Head of caudate nucleus (tissue), 42 donors: Measurements from ENCODE around the gene SCTR.
A peak's percentile ranks its signal among the peaks of the same experiment; 100 is the strongest.

ENCODE experiments used
- DNase-seq, 42 donors: peaks; one replicate each; pipeline versions ENCODE4 v3.0.0 to v3.0.0-alpha.2; 2020 to 2021; ENCODE audit warnings: mixed read lengths in 7 of 42
- intact Hi-C: fragments of 100-400 bp; cut with DNase I; formaldehyde crosslinking; loops from one replicate; pipeline ENCODE4 v1.15.0; 2022

SCTR gene

DNA sequence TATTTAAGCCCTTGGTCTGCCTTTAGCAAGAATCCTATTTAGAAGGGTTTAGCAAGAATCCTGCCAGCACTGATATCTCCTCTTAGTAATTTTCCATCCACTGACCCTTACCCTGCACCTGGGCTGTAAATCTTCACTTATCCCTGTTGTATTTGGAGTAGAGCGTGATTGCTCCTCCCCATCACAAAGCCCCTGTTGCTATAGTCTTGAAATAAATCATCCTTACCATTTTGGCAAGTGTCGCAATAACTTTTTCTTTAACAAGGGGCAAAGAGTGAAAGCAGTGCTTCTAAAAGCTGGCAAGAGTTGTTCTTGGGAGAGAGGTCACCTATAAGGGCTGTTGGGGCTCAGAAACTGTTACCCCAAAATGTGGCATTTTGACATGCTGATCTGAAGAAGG, 3.7 kb upstream of the SCTR start:
- intact Hi-C loops = no loop called here
- no peak for DNase-seq

DNA sequence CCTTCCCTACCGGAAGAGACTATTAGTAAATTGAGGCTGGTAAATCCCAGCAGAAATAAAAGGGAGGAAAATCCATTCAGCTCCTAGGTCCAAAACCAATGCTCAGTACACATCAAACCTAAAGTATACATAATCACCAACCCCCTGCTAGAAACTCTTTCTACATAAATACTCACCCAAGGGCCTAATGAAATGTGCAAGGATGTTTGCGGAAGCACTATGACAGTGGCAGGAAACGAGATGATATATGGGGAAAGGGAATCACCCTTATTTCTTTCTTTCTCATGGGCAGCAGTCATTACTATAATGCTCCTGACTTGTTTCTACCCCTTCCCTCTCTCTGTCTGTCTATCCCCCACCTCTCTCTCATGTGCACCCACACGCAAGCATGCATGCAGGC, 1.3 kb upstream of the SCTR start:
- intact Hi-C loops = no loop called here
- DNase-seq = no peak

DNA sequence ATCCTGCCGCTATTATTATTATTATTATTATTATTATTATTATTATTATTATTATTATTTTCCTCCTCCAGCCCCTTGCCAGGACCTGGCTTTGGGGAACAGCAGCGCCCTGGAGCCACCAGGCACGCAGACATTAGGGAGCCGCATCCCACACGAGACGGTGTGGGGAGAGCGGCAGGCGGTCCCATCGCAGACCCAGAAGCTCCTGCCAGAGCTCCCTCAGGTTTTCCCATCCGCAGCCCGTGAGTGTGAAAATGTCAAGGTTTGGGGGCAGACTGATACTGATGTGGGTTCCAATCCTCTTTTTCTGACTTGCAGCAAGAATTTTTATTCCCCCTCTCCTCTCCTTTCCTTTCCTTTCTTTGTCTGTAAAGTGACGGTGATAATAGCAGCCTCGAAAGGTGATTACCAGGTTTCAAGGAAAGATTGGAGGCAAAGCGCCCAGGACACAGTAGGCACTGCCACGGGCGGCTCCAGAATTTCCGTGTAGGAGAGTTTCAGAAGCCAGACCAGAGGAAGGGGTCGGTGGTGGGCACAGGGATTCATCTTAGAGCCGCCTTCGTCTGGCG, 816 bp downstream of the SCTR start:
- intact Hi-C loops = no loop called here

GRCh38 chr2:119522671-119523070, 1.6 kb downstream of the SCTR start:
- intact Hi-C loops = no loop called here
- no peak for DNase-seq

More for the DNA sequence above, 816 bp downstream of the SCTR start:
- DNase-seq = no peak

DNA sequence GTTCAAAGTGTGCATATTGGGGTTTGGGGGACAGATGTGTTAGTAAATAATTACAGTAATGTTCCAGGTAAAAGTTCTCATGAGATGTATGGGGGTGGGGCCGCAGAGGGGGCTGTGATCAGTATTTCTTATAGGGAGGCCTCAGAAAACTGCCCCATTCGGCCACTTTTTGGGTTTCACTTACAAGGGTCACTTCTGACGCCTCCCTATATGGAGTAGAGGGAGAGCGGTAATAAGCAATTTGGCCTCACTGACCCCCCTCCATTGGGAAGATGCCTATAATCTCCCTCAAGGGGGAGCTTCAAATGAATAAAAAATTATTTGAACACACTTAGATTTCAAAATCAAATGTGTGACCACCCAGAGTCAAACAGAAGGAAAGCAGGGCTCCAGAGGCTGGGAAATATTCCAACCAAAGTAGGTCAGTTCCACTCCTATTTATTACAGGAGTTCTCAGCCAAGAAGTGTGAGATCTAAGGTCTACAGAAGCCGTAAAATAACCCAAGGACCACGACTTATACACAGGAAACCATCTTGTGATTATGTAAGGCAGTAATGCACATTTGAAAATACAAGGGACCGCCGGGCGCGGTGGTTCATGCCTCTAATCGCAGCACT, 2.7 kb downstream of the SCTR start:
- intact Hi-C loops = no loop called here

GRCh38 chr2:119520696-119521432, 3.4 kb downstream of the SCTR start:
- intact Hi-C loops = no loop called here
- no peak for DNase-seq

More for the DNA sequence above, 2.7 kb downstream of the SCTR start:
- DNase-seq = no peak

DNA sequence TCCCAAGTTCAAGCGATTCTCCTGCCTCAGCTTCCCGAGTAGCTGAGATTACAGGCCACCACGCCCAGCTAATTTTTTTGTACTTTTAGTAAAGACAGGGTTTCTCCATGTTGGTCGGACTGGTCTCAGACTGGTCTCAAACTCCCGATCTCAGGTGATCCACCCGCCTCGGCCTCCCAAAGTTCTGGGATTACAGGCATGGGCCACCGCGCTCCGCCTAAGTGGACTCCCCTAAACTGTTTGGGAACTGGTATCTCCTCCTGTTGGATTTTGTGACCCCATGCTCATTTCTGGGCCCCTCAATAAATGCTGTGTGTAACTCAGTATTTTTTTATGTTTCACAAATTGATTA, 5.2 kb downstream of the SCTR start:
- intact Hi-C loops = no loop called here
- DNase-seq = no peak

- intact Hi-C loops = no loop called here
- no peak for DNase-seq
Measured at GRCh38 chr2:119518401-119519056, 5.8 kb downstream of the SCTR start.

DNA sequence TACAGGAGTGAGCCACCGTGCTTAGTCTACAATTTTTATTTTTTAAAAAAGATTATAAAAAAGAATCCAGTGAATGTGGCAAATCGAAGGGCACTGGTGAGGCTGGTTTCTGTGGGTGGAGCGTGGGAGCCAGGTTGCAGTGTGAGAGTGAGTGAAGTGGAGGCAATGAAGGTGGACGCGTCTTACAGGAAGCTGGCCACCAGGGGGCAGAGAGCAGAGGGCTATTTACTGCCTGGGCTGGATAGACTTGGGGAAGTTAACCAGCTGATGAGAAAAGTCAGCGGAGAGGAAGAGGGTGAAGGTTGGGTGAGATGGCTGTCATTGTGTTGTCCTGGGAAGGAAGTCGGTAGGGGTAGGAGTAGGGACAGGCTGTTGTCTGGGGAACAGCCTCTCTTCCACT, 6.8 kb downstream of the SCTR start:
- peak in 30 of 42 donors; percentile 12 to 63 (median 29) for DNase-seq
- intact Hi-C loops = no loop called here

DNA sequence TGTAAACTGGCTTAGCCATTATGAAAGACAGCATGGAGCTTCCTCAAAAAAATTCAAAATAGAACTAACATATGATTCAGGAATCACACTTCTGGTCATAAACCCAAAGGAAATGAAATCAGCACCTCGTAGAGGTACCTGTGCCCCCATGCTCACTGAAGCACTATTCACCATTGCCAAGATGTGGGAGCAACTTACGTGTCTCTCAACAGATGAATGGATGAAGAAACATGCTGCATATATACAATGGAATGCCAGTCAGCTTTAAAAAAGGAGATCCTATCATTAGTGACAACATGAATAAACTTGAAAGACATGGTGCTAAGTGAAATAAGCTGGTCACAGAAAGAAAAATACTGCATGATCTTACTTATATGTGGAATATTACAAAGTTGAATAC, 8.2 kb downstream of the SCTR start:
- intact Hi-C loops = no loop called here
- no peak for DNase-seq

GRCh38 chr2:119513832-119514231, 10.5 kb downstream of the SCTR start:
- no peak for DNase-seq
- intact Hi-C loops = no loop called here

DNA sequence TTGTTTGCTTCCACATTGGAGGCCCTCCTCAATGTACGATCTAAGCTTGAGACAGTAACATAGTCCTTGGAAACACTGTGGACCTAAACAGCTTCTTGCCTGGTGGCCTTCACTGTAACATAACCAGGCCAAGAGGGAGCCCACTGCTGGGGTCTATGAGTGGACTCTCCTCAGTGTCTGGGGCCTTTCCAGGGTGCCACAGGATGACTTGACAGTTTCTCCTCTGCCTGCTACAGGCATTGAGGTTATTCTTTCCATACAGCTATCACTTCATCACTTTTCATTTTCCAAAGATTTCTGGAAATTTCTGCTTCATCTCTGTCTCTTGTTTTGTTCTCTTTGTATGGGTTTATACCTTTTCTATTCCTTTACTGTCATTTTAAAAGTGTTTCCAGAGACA, 11.3 kb downstream of the SCTR start:
- no peak for DNase-seq
- intact Hi-C loops = no loop called here

- no peak for DNase-seq
- intact Hi-C loops = no loop called here
Measured at GRCh38 chr2:119511989-119512388, 12.3 kb downstream of the SCTR start.

DNA sequence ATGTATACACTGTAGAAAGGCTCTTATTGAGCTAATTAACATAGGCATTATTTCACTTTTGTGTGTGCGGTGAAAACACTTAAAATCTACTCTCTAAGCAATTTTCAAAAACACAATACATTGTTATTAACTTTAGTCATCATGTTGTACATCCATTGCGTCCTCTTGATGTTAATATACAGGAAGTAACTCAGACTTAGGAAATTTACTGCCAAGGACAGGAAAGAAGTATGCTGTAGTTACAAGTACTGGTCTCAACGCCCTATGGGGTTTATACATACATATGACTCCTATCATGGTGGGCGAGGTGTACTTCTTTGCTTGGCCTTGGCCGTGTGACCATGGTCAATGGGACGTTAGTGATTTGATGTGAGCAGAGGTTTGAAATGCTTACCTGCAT, 15.5 kb downstream of the SCTR start:
- intact Hi-C loops = no loop called here
- no peak for DNase-seq

DNA sequence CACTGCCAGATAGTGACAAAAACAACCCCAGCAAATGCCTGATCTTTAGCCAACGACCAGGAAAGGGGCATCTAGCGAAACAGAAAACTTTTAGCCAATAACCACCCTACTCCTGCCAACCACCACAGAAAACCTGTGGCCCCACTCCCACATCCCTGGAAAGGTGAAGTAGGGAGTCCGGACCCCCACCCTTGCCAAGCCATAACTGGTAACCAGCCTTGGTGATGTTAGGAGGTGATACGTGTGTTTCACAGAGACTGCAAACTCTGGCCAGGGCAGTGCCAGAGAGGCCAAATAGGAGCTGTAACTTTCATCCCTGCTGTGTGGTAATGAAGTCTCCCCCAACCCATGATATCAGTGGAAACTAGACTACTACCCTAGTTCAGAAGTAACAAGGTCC, 27.6 kb downstream of the SCTR start:
- DNase-seq = no peak
- intact Hi-C loops = no loop called here

DNA sequence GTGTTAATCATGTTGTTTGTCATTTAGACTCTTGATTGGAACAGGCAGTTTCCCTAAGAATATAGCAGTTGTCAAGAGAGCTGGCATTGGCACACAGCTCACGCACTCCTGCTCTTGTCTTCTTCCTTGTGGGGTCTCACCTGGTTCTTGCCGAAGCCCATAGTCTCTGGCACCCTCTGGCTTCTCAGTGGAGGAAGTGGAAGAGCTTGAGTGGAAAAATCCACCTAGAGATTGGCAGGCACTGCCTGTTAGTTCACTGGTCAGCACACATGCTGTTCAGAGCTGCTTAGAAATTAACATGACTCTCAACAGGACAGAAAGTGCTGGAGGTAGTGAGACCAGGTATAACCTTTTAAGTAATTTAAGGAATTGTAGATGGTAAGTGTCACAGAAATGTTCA, 28.3 kb downstream of the SCTR start:
- intact Hi-C loops = no loop called here
- no peak for DNase-seq

- intact Hi-C loops = no loop called here
- DNase-seq = peak in 1 of 42 donors; percentile 4
Measured at GRCh38 chr2:119494163-119494790, 30.0 kb downstream of the SCTR start.

- DNase-seq = peak in 1 of 42 donors; percentile 3
- intact Hi-C loops = no loop called here
Measured at GRCh38 chr2:119491776-119492525, 32.3 kb downstream of the SCTR start.

- intact Hi-C loops = no loop called here
Measured at GRCh38 chr2:119490653-119491195, 33.6 kb downstream of the SCTR start.

More at GRCh38 chr2:119490653-119491195, 33.6 kb downstream of the SCTR start:
- DNase-seq = peak in 1 of 42 donors; percentile 13
